Left ventricle myocardium superior (tissue), 1 donor: Measurements from ENCODE around the gene NOVA2. TPM values are rescaled to one million over a fixed set of nuclear protein-coding genes. Genes with fewer than 3 reads are reported as not detected.

Source experiments
- ATAC-seq: fragments of 200-7000 bp; cut with Tn5 transposase; one replicate; pipeline ENCODE4 v1.9.1; 2020; ENCODE audit warnings: mild to moderate bottlenecking, moderate library complexity
- DNase-seq: peaks from one replicate; pipeline ENCODE4 v3.0.0-alpha.2; 2020
- intact Hi-C: fragments of 100-400 bp; cut with micrococcal nuclease; formaldehyde crosslinking; loops from one replicate; pipeline ENCODE4 v1.11.0; 2022
- total RNA-seq: library from RNA; stranded (reverse); fragmentation: NEBNext Ultra II Directional; extraction: Animal tissue kit (Norgen Biotek cat#: 25700); gene quantifications from one replicate; pipeline ENCODE4 v1.2.1, GENCODE V29; 2021
- donor health status: DM: no; HTN: yes; CAD: no; lungs with severe emphysema.

Gene NOVA2
- total RNA-seq, 1 donor from 2014 or later: 5.9 TPM

DNA sequence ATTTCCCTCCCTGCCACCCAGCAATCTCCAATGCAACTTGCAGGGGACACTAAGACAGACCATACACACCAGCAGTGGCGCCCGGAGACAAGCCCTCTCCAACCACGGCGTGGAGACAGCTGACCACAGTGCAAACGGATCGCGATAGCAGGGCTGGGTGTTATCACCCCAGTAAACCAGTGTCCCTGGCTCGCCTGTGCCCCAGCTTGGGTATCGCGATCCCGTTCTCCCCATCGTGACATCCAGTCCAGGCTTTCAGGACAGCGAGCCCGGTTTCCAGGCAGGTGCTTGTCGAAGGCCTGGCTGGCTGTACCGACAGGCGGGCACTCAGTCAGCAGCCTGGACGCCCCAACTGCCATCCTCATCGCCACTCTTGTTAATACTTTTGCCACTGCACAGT lies 38.4 kb downstream of the NOVA2 start:
- no peak for DNase-seq
- intact Hi-C loops: no loop called here
- no peak for ATAC-seq

DNA sequence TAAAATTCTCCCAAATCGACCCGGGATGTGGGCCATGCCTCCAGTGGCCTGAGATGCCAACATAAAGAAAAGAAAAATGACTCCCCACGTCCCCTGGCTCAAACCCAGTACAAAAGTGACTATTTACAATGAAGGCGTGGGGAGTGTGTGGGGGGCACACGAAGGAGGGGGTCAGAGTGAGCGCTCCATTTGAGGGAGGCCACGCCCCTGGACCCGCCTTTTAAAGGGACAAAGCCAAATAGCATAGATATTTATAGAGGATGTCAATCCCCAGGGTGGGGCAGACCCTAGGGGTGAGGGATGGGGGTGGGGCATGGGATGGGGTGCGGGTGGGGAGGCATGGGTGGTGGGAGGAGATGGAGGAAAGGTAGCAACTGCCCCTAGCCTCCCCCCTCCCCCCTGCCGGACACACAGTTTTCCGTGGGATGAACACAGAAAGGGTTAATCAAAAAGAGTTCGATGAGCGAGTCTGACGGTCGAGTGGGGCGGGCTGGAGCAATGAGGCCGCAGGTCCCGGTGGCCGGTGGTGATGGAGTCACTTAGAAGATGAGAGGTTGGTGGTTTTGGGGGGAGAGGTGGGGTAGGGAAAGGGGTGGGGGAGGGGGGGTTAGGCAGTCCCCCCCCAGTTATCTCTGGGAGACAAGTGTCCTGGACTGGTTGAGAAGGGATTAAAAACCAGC lies 39.0 kb downstream of the NOVA2 start:
- DNase-seq (no peak), ATAC-seq (no peak)
- intact Hi-C loops: no loop called here

DNA sequence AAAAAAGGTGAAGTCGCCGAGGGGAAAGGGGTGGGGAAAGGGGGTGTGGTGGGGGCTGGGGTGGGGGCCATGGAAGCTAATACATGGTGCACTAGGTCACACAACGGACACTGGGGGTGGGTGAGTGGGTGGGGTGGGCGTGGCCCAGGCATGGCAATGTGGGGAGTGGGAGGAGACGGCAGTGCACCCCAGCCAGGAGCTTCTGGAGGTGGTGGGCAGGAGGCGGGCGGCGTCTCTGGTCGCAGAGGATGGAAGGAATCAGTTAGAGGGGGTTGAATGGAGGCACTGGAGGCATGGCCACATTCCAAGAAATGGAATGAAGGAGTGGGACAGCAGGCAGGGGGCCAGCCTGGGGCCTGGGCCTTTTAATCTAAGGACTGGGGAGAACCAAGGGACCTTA lies 39.9 kb downstream of the NOVA2 start:
- intact Hi-C loops: no loop called here
- ATAC-seq: no peak
- DNase-seq: no peak

DNA sequence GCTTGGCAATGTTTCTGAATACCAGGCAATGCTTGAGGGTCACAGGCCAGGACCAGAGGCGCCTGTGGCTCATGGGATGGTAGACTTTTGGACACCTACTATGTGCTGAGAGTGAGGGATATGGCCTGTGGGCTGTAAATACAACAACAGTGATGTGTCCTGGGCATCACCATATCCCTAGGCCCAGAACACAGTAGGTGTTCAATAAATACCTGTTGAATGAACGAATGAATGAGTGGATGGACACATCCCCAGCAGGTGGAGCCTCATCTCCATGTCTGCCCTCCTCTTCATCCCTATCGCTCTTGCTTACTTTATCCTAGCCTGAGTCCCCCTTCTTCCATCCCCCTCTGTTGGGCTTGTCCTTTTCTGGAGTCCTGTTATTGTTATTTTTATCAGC lies 42.6 kb downstream of the NOVA2 start:
- DNase-seq (no peak), ATAC-seq (no peak)
- intact Hi-C loops: no loop called here

DNA sequence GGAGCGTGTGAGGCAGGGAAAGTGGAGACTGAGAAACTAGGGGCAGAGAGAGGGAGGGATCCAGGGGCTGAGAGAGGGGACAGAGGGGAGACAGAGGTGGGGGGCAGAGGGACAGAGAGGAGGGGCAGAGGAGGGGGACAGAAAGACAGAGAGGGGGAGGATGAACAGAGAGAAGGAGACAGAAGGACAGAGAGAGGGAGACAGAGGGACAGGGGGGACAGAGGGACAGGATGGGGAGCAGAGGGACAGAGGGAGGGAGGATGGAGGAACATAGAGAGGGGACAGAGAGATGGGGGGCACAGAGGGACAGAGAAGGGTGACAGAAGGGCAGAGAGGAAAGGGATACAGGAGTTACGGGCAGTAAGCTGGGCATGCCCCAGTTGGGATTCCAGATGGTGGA lies 44.4 kb downstream of the NOVA2 start:
- intact Hi-C loops: no loop called here
- ATAC-seq (no peak), DNase-seq (no peak)

DNA sequence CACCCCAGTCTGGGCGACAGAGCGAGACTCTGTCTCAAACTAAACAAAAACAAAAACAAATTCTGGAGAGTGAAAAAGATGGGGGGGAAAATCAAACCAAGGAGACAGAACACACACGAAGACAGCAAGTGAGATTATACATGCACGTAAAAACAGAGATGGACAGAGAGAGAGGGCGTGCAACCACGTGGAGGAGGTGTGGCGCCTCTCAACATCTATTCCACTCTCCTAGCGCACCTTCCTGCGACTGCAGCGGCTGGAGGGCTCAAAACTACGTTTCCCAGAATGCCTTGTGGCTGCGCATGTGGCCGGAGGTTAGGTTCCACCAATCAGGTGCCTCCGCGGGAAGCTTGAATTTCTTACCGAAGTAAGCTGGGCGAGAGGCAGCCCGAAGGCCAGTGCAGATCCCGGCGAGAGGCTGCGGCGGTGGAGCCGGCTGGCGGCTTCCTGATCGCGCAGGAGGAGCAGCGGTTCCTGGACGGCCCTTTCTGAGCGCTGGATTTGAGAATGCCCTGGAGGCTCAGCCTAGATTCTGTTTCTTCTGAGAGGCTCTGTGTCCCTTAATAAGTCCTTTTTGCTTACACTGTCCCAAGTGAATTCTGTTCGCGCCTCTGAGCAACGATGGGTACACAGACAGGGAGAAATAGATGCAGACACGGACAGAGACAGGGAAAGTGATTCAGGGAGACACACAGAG lies 46.0 kb downstream of the NOVA2 start:
- intact Hi-C loops: no loop called here
- DNase-seq (peak; percentile 92), ATAC-seq (peak; percentile 95)

DNA sequence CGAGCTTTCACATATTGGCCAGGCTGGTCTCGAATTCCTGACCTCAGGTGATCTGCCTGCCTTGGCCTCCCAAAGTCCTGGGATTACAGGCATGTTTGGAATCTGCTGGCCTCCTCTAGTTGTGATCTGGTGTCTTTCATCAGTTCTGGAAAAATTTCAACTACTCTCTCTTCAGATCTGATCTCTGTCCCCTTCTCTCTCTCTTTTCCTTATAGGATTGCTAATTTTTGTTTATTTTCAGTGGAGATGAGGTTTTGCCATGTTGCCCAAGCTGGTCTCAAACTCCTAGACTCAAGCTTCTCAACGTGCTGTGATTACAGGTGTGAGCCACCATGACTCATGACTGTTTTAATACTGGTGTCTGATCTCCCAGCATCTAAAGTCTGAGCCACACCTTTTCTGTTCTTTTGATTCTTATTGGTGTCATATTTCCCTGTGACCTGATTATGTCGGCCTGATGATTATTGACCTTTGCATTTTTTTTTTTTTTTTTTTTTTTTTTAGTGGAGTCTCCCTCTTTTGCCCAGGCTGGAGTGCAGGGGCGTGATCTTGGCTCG lies 48.7 kb downstream of the NOVA2 start:
- ATAC-seq: no peak

DNA sequence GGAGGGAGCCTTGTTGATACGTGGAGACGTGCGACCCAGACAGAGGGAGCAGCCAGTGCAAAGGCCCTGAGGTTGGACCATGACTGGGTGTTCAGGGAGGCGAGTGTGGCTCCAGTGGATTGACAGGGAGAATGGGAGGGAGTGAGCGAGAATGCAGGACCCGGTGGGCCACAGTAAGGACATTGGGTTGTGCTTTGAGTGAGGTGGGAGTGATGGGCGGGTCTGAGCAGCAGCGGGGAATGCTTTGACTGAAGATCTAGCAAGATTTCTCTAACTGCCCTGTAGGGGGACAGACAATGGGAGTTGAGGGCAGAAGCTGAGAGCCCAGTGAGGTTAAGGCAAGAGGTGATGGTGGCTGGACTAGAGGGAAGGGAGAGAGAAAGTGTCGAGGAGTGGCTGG lies 51.4 kb downstream of the NOVA2 start:
- intact Hi-C loops: no loop called here
- ATAC-seq: no peak
- DNase-seq: no peak

More for the DNA sequence above, 48.7 kb downstream of the NOVA2 start:
- no peak for DNase-seq
- intact Hi-C loops: no loop called here

DNA sequence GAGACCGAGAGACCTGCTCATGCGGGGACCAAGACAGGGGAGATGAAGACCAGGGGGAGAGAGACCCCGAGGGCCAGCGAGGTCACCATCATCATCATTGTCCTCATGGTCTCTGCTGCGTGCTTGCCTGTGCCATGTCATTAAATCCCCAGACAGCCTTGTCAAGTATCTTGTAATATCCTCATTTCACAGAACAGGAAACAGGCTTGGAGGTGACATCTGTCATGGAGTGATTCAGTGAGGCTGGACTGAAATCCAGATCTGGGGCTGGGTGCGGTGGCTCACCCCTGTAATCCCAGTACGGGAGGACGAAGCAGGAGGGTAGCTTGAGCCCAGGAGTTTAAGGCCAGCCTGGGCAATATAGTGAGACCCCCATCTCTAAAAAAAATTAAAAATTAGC lies 53.2 kb downstream of the NOVA2 start:
- intact Hi-C loops: no loop called here
- ATAC-seq (no peak), DNase-seq (no peak)

DNA sequence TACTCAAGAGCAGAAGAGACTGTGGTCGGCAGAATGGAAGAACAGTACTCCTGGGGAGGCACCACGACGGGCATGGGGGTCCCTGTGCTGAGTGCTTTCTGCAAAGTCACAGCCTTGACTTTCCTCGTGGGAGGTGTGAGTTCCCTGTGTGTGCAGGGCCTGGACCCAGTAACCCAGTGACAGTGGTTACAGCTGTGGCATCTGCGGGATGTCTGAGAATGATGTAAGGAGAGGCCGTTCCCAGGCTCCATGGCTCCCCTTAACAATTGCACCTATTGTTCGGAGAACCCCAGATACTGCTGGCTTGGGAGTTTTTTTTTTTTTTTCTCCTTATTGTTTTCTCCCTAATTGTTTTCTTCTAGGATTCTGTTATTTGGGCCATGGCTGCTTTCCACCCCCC lies 54.0 kb downstream of the NOVA2 start:
- DNase-seq: no peak
- intact Hi-C loops: no loop called here
- ATAC-seq: no peak

DNA sequence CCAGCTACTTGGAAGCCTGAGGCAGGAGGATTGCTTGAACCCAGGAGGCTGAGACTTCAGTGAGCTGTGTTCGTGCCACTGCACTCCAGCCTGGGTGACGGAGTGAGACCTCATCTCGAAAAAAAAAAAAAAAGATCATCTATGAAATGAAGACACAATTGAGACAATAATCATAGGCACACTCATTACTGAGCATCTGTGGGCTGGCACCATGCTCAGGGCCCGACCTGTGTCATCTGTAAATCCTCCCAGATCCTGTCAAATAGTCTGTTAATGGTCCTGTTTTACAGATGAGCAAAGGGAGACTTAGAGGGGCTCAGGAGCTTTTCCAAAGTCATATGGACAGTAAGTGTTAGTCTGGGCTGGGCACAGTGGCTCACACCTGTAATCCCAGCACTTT lies 54.9 kb downstream of the NOVA2 start:
- DNase-seq (no peak), ATAC-seq (no peak)
- intact Hi-C loops: no loop called here

DNA sequence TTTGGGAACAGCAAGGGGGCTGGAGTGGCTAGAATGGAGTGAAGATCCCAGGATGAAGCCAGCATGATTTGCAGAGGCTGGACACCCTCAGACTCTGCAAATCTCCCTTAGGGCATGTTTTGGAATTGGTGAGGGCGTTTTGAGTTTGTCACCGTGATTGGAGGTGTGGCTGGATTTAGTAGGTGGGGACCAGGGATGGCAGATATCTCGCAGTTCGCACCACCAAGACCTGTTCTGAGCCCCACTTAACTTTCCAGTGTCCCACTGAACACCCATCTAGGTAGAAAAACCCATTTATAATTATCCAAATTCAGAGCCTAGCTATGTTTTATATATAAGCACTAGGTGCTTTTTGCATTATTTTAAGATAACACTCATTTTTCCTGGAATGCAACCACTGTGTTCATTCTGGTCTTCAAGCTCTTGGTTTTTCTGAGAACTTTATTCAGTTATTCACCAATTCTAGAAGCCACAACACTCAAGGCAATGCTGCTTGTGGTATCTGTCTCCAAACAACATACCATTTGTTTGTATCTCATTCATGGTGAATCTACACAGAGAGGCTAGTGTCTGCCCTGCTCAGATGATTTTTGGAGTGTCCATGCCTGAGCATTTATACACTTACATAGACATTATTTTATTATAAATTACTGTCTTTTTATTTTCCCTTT lies 56.1 kb downstream of the NOVA2 start:
- intact Hi-C loops: no loop called here
- ATAC-seq (no peak), DNase-seq (no peak)

DNA sequence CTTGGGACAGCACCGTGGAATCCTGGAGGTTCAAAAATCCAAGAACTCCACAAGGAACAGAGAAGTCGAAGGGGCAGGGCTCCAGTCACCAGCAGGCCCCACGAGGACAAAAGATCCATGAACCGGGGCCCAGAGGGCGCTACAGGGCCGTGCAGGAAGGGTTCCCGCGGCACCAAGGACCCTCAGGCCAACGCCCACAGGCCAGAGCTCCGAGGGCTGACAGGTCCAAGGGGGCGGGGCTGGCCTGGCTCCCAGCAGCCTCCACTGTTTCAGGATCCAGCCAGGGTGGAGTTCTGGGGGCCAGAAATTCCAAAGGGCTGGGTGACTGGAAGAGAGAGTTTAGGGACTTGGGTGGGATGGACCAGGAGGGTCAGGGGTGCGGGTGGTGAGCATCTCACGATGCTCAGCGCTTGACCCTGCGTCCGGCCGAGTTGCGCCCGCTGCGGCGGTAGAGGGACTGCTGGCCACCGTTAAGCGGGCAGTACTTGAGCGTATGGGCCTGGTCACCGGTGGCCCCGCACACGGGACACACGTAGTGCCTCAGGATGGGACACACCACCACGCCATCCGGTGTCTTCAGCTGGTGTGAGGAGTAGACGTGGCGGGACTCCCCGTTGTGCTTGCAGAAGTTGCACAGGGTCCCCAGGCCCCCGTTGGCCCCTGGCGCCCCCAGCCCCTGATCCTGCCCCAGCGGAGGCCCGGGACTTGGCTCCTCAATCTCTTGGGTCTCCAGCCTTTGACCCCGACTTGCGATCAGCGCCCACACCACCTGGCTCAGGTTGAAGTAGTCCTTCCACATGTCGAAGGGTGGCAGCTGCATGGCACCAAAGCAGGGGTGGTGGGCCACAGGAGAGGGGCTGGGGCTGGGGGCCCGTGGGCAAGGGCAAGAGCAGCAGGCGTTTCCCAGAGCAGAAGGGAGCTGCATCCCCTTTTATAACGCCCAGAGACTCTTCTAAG lies 59.5 kb downstream of the NOVA2 start, which contains the start of gene NANOS2:
Gene NANOS2 (minus strand): TSS at position 905 of the 957 bp plus-strand sequence. CDS start 85 bp downstream, at position 820.
- DNase-seq: no peak
- intact Hi-C loops: no loop called here
- ATAC-seq: peak; percentile 17

DNA sequence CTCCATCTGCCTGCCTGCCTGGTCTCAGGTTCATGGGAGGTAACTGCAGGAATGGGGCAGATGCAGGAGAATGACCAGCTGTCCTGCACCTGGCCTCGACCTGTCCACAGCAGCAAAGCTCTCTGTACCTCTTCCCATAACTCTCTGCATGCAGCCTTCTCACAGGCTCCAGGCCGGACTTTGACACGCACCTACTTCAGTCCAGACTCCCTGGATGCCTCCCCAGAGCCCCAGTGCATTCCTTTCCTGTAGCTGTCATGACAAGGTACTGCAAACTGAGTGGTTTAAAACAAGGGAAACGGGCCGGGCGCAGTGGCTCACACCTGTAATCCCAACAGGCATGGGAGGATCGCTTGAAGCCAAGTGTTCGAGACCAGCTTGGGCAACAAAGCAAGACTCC lies 62.4 kb downstream of the NOVA2 start:
- DNase-seq (no peak), ATAC-seq (no peak)
- intact Hi-C loops: no loop called here

DNA sequence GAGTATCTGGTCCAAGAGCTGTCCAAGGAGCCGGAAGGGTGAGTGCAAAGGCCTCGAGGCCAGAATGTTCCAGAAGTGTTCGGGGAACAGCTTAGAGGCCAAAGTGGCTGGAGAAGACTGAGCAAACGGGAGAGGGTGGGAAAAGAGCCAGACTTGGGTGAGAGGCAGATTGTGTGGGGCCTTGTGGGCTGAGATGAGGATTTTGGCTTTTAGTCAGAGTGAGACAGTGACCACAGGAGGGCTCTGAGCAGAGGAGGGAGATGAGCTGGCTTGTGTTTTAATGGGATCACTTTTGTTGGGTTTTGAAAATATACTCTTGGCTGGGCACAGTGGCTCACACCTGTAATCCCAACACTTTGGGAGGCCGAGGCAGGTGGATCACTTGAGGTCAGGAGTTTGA lies 64.7 kb downstream of the NOVA2 start:
- ATAC-seq (no peak), DNase-seq (no peak)
- intact Hi-C loops: no loop called here

DNA sequence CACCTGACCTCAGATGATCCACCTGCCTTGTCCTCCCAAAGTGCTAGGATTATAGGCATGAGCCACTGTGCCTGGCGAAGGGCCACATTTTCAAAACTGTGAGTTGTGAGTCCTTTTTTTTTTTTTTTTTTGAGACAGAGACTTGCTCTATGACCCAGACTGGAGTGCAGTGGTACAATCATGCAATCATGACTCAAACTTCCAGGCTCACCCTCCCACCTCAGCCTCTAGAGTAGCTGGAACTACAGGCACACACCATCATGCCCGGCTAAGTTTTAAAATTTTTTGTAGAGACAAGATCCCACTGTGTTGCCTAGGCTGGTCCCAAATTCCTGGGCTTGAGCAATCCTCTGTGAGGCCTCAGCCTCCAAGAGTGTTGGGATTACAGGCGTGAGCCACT lies 67.4 kb downstream of the NOVA2 start:
- ATAC-seq (no peak), DNase-seq (no peak)
- intact Hi-C loops: no loop called here

DNA sequence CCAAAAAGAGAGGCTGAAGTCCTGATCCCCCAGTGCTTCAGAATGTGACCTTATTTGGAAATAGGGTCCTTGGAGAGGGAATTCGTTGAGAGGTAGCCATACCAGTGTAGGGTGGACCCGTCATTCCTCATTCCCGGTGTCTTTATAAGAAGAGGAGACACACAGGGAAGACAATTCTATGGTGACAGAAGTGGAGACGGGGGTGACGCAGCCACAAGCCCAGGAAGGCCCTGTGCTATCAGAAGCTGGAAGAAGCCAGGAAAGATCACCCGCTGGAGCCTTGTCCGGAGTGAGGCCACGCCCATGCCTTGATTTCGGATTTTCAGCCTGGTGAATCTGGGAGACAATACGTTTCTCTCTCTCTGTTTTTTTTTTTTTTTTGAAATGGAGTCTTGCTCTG lies 68.7 kb downstream of the NOVA2 start:
- intact Hi-C loops: no loop called here
- ATAC-seq (no peak), DNase-seq (no peak)

DNA sequence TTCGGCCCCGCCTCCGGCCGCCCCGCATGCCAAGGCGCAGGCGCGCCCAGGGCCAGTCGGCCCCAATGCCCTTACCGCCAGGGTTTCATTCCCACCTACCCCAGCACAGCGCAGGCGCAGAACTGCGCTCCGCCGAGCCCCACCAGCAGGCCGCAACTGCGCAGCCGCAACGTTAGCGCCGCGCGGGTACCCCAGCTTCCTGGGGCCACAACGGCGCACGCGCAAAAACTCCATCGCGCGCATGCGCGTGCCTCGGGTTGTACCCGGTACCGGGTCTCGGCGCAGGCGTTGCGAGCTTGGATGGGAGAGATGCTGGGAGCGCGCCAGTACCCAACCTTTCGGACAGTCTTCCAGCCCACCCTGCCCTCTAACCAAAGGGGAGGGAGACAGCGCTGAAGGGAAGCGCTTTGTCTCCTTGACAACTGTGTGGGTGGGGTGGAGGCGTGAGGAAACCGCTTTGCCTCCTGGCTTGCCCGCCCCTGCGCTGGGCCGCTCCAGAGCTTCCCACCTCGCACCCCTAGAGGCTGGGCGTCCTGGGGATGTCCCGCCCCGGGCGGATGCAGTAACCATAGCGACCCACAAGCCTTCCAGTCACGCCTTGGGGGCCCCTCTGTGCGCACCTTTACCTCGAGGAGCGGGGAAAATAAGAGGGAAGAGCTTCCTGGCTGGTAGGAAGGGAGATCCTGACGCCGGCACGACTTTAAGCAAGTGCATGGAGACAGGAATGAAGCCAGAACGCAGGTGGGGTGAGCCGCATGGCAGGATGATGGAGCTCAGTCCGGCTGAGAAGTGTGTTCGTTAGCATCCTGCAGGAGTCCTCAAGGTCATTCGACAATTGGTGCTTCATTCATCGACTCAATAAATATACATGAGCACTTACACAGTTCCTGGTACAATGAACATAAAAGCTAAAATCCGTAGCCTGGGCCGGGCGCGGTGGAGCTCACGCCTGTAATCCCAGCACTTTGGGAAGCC lies 70.7 kb downstream of the NOVA2 start:
- intact Hi-C loops: no loop called here
- DNase-seq: peak; percentile 100
- ATAC-seq: peak; percentile 96
